Measurements from ENCODE around the gene TMEM88.

Gene TMEM88

GRCh38 chr17:7849751-7850504, 4.9 kb upstream of the TMEM88 start:
- no peak for TF ChIP-seq CTCF (IDR thresholded peaks at IDR 0.05; ENCODE audit: low read depth, low read length)
- peaks cover 3% of the 10 kb centered on the region; the same call in 1 of the 2 replicates for H3K4me1 ChIP-seq
- H3K9me3 ChIP-seq, result no peaks in the 10 kb centered on the region

GRCh38 chr17:7850701-7851437, 4.0 kb upstream of the TMEM88 start:
- Histone ChIP-seq H3K4me1 (peaks cover 3% of the 10 kb centered on the region; the same call in 1 of the 2 replicates), H3K27me3 (no peaks in the 10 kb centered on the region), H3K4me3 (ENCODE audit: low read depth, low read length) (no peak overlapping the region), H3K9me3 (no peaks in the 10 kb centered on the region), H3K36me3 (peaks cover 28% of the 10 kb centered on the region)
- TF ChIP-seq CTCF (IDR thresholded peaks at IDR 0.05; ENCODE audit: low read depth, low read length), result no peak
- DNase-seq, result no peak

More at GRCh38 chr17:7849751-7850504, 4.9 kb upstream of the TMEM88 start:
- Histone ChIP-seq H3K4me3 (ENCODE audit: low read depth, low read length) (no peak overlapping the region), H3K36me3 (peaks cover 33% of the 10 kb centered on the region), H3K27me3 (no peaks in the 10 kb centered on the region)
- DNase-seq, result no peak

- Histone ChIP-seq H3K9me3 (no peaks in the 10 kb centered on the region), H3K36me3 (peaks cover 28% of the 10 kb centered on the region), H3K4me1 (peaks cover 3% of the 10 kb centered on the region; the same call in 1 of the 2 replicates), H3K27me3 (no peaks in the 10 kb centered on the region), H3K4me3 (ENCODE audit: low read depth, low read length) (no peak overlapping the region)
- peak; percentile 87 for DNase-seq
- TF ChIP-seq CTCF (IDR thresholded peaks at IDR 0.05; ENCODE audit: low read depth, low read length), result peak; percentile 70
Observed at GRCh38 chr17:7851438-7852261, 3.2 kb upstream of the TMEM88 start.

- no peak for TF ChIP-seq CTCF (IDR thresholded peaks at IDR 0.05; ENCODE audit: low read depth, low read length)
- Histone ChIP-seq H3K36me3 (peaks cover 28% of the 10 kb centered on the region), H3K4me1 (peaks cover 3% of the 10 kb centered on the region; the same call in 1 of the 2 replicates), H3K4me3 (ENCODE audit: low read depth, low read length) (no peak overlapping the region), H3K9me3 (no peaks in the 10 kb centered on the region), H3K27me3 (no peaks in the 10 kb centered on the region)
- DNase-seq, result no peak
Observed at GRCh38 chr17:7852262-7852670, 2.6 kb upstream of the TMEM88 start.

GRCh38 chr17:7852919-7853690, 1.8 kb upstream of the TMEM88 start:
- peaks cover 30% of the 10 kb centered on the region for H3K36me3 ChIP-seq
- no peaks in the 10 kb centered on the region for H3K27me3 ChIP-seq
- H3K4me1 ChIP-seq, result peaks cover 3% of the 10 kb centered on the region; the same call in 1 of the 2 replicates
- H3K9me3 ChIP-seq, result no peaks in the 10 kb centered on the region
- no peak for TF ChIP-seq CTCF (IDR thresholded peaks at IDR 0.05; ENCODE audit: low read depth, low read length)
- H3K4me3 ChIP-seq (ENCODE audit: low read depth, low read length), result no peak overlapping the region
- DNase-seq, result no peak
